HCT116 (cell line): ENCODE results near the gene MYLK4. TPM values are rescaled to one million over a fixed set of nuclear protein-coding genes. Genes with fewer than 3 reads are reported as not detected.

ENCODE experiments used
- ATAC-seq: fragments of 200-7000 bp; cut with Tn5 transposase; 2 replicates; pipeline ENCODE4 v1.9.1; 2020; ENCODE audit warnings: mild to moderate bottlenecking, moderate library complexity
- BruUV-seq: library from RNA; stranded (reverse); fragments of 400-500 nt; replicated peaks from 2 replicates; lab custom pipeline; 2021; lab: Mats Ljungman, UMichigan
- CTCF ChIA-PET: fragments of 300-600 bp; sonication (Branson Sonifier 250); formaldehyde crosslinking; loops from one replicate; lab custom pipeline; 2021; ENCODE audit warnings: antibody characterized with exemption; lab: Charles Lee
- POLR2A ChIA-PET: fragments of 300-600, 350-600 bp; sonication (Branson Sonifier 250); formaldehyde crosslinking; loops from one replicate; lab custom pipeline; 2021; ENCODE audit warnings: antibody characterized with exemption; lab: Charles Lee
- RAD21 ChIA-PET, 2 experiments: fragments of 300-600 bp; sonication (Branson Sonifier 250); formaldehyde crosslinking; loops; one replicate each; lab custom pipeline; 2023; ENCODE audit warnings: low total read pairs in 2 of 2; ENCODE audit not compliant: uncharacterized antibody in 2 of 2, unreplicated experiment in 2 of 2, low non-redundant PET in 1 of 2; lab: Charles Lee
- DNase-seq: peaks from one replicate; pipeline ENCODE4 v3.0.0-alpha.2; 2010; ENCODE audit warnings: low read depth, low spot score
- H2AFZ ChIP-seq: fragments of 200-600 bp; shearing (Covaris generic), sonication (generic); 2 replicates; pipeline ENCODE4 v1.6.1; 2017; ENCODE audit warnings: low read depth, mixed run types, mixed read lengths, antibody characterized with exemption, low read length; ENCODE audit not compliant: poor library complexity, severe bottlenecking
- H3K27ac ChIP-seq: 2 replicates; pipeline ENCODE4 v1.5.1; 2012; ENCODE audit warnings: low read depth, low read length
- H3K27me3 ChIP-seq: fragments of 200-600 bp; sonication (generic); 2 replicates; pipeline ENCODE4 v1.6.1; 2016; ENCODE audit warnings: mixed run types, low read length, mixed read lengths; ENCODE audit not compliant: insufficient read depth
- H3K36me3 ChIP-seq, 2 experiments: fragments of 200-500 bp in 1 of 2; fragments of 200-600 bp in 1 of 2; sonication (Bioruptor generic) in 1 of 2; sonication (generic) in 1 of 2; 2 replicates each; pipeline versions ENCODE4 v1.5.1 to v1.6.1; 2014 to 2016; ENCODE audit warnings: low read length in 2 of 2, inconsistent platforms in 1 of 2, mixed read lengths in 1 of 2, mixed run types in 1 of 2; ENCODE audit not compliant: insufficient read depth in 2 of 2, control insufficient read depth in 1 of 2
- H3K4me1 ChIP-seq, 2 experiments: fragments of 200-600 bp in 1 of 2; sonication (generic) in 1 of 2; 2 replicates each; pipeline versions ENCODE4 v1.5.1 to v1.6.1; 2012 to 2017; ENCODE audit warnings: low read length in 2 of 2, inconsistent platforms in 1 of 2, mild to moderate bottlenecking in 1 of 2, mixed read lengths in 1 of 2, mixed run types in 1 of 2, moderate library complexity in 1 of 2; ENCODE audit not compliant: insufficient read depth in 2 of 2, control insufficient read depth in 1 of 2
- H3K4me2 ChIP-seq: fragments of 200-600 bp; sonication (generic); 2 replicates; pipeline ENCODE4 v1.6.1; 2017; ENCODE audit warnings: mixed run types, low read length, mixed read lengths
- H3K4me3 ChIP-seq, 2 experiments: fragments of 200-600 bp in 1 of 2; sonication (generic) in 1 of 2; replicated peaks in 1 of 2; 2 replicates each; pipeline ENCODE4 v1.5.1; 2011 to 2016; ENCODE audit warnings: low read length in 2 of 2, control low read depth in 1 of 2, low read depth in 1 of 2, mild to moderate bottlenecking in 1 of 2, mixed read lengths in 1 of 2, mixed run types in 1 of 2
- H3K79me2 ChIP-seq: fragments of 200-600 bp; sonication (generic); 2 replicates; pipeline ENCODE4 v1.6.1; 2017; ENCODE audit warnings: mild to moderate bottlenecking, mixed run types, low read length, moderate library complexity, mixed read lengths; ENCODE audit not compliant: insufficient read depth
- H3K9ac ChIP-seq: fragments of 200-600 bp; sonication (generic); 2 replicates; pipeline ENCODE4 v1.6.1; 2016; ENCODE audit warnings: low read length, mixed read lengths
- H3K9me2 ChIP-seq: fragments of 200-600 bp; sonication (generic), shearing (Covaris generic); 2 replicates; pipeline ENCODE4 v1.6.1; 2017; ENCODE audit warnings: mixed run types, mild to moderate bottlenecking, moderate library complexity; ENCODE audit not compliant: insufficient read depth
- H3K9me3 ChIP-seq, 2 experiments: fragments of 200-500 bp in 1 of 2; fragments of 200-600 bp in 1 of 2; sonication (Bioruptor generic) in 1 of 2; sonication (generic) in 1 of 2; 2 replicates each; pipeline ENCODE4 v1.6.1; 2014 to 2017; ENCODE audit warnings: low read length in 2 of 2, mixed read lengths in 2 of 2, inconsistent platforms in 1 of 2, low read depth in 1 of 2, mild to moderate bottlenecking in 1 of 2, mixed run types in 1 of 2, moderate library complexity in 1 of 2; ENCODE audit not compliant: control insufficient read depth in 1 of 2, insufficient read depth in 1 of 2
- H4K20me1 ChIP-seq: fragments of 200-600 bp; sonication (generic), shearing (Covaris generic); 2 replicates; pipeline ENCODE4 v1.6.1; 2017; ENCODE audit warnings: mixed run types, mild to moderate bottlenecking, moderate library complexity; ENCODE audit not compliant: insufficient read depth
- EGR1 ChIP-seq: IDR thresholded peaks from 2 replicates; pipeline ENCODE4 v1.6.1; 2012; ENCODE audit warnings: low read depth
- ELF1 ChIP-seq: IDR thresholded peaks from 2 replicates; pipeline ENCODE4 v1.6.1; 2012; ENCODE audit warnings: low read depth, borderline replicate concordance
- EZH2 ChIP-seq: fragments of 200-600 bp; sonication (generic); IDR thresholded peaks from 2 replicates; pipeline ENCODE4 v1.6.1; 2017; ENCODE audit warnings: antibody characterized with exemption, mixed run types
- EZH2phosphoT487 ChIP-seq: fragments of 200-600 bp; IDR thresholded peaks from 2 replicates; pipeline ENCODE4 v1.6.1; 2018; ENCODE audit warnings: antibody characterized with exemption, borderline replicate concordance
- MAX ChIP-seq: IDR thresholded peaks from 2 replicates; pipeline ENCODE4 v1.6.1; 2012
- POLR2A ChIP-seq: IDR thresholded peaks from 2 replicates; pipeline ENCODE4 v1.7.0; 2011; ENCODE audit warnings: borderline replicate concordance; ENCODE audit not compliant: insufficient read depth, insufficient read length; ENCODE audit errors: extremely low read depth
- RAD21 ChIP-seq: IDR thresholded peaks from 2 replicates; pipeline ENCODE4 v1.6.1; 2012; ENCODE audit warnings: low read depth, mild to moderate bottlenecking
- REST ChIP-seq: IDR thresholded peaks from 2 replicates; pipeline ENCODE4 v1.6.1; 2012; ENCODE audit warnings: low read depth
- SIN3A ChIP-seq: IDR thresholded peaks from 2 replicates; pipeline ENCODE4 v1.6.1; 2012; ENCODE audit warnings: low read depth
- SP1 ChIP-seq: IDR thresholded peaks from 2 replicates; pipeline ENCODE4 v1.6.1; 2012; ENCODE audit warnings: low read depth
- SRF ChIP-seq: IDR thresholded peaks from 2 replicates; pipeline ENCODE4 v1.6.1; 2012; ENCODE audit warnings: low read depth
- TCF7L2 ChIP-seq: IDR thresholded peaks from 2 replicates; pipeline ENCODE4 v1.7.0; 2011; ENCODE audit warnings: borderline replicate concordance, inconsistent platforms; ENCODE audit not compliant: insufficient read depth, insufficient read length; ENCODE audit errors: extremely low read depth
- YY1 ChIP-seq: IDR thresholded peaks from 2 replicates; pipeline ENCODE4 v1.6.1; 2011; ENCODE audit warnings: low read length, low read depth, moderate library complexity, mild to moderate bottlenecking; ENCODE audit not compliant: insufficient replicate concordance; ENCODE audit errors: extremely low read depth
- ZFX ChIP-seq: fragments of 450-650 bp; IDR thresholded peaks from 2 replicates; pipeline ENCODE4 v1.6.1; 2017
- ZNF274 ChIP-seq: fragments of 200-500 bp; sonication (Bioruptor generic); IDR thresholded peaks from 2 replicates; pipeline ENCODE4 v1.6.1; 2014; ENCODE audit warnings: mild to moderate bottlenecking, low read depth, low read length, inconsistent platforms
- intact Hi-C: fragments of 100-400 bp; cut with micrococcal nuclease; formaldehyde crosslinking; loops from 2 replicates; pipeline ENCODE4 v1.10.0; 2022
- total RNA-seq: library from RNA; stranded (reverse); gene quantifications from one replicate; pipeline ENCODE4 v1.2.1, GENCODE V29; 2021; ENCODE audit not compliant: unreplicated experiment
- TF ChIP-seq, protein P1 (sequence below): IDR thresholded peaks from 2 replicates; pipeline ENCODE4 v1.6.1; 2011; ENCODE audit warnings: mild to moderate bottlenecking, low read length, moderate library complexity; ENCODE audit not compliant: insufficient replicate concordance; ENCODE audit errors: extremely low read depth
- TF ChIP-seq, protein P2 (sequence below), 3 experiments: fragments of 200-600 bp in 1 of 3; sonication (generic) in 1 of 3; IDR thresholded peaks in 2 of 3; conservative IDR thresholded peaks in 1 of 3; 2 replicates each; pipeline ENCODE4 v1.5.1; 2012 to 2017; ENCODE audit warnings: low read depth in 2 of 3, low read length in 2 of 3, antibody characterized with exemption in 1 of 3, borderline replicate concordance in 1 of 3, control low read depth in 1 of 3, mild to moderate bottlenecking in 1 of 3, mixed read lengths in 1 of 3, mixed run types in 1 of 3, moderate library complexity in 1 of 3; ENCODE audit not compliant: insufficient read depth in 1 of 3

The MYLK4 gene
- total RNA-seq, 1 experiment from 2014 or later, result 0.27 TPM

DNA sequence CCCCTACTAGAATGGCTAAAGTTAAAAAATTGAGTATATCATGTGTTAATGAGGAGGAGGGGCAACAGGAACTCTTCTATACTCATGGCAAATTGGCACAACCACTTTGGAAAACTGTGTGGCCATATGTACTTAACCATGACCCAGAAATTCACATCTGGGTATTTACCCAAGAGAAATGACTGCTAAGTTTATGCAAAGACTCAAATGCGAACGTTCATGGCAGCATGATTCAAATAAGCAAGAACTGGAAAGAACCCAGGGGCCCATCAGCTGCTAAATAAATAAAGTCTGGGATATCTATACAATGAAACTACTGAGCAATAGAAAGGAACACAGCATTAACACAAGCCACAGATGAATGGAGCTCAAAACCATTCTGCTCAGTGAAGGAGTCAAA is 107.6 kb downstream of the MYLK4 start:
- Histone ChIP-seq H3K4me3 (no peak overlapping the region), H3K4me2 (no peak overlapping the region), H3K27me3 (no peaks in the 10 kb centered on the region), H3K9me3 (no peaks in the 10 kb centered on the region), H3K9ac (no peak overlapping the region), H3K36me3 (no peaks in the 10 kb centered on the region), H2AFZ (no peak overlapping the region), H3K4me1 (no peaks in the 10 kb centered on the region), H3K79me2 (no peaks in the 10 kb centered on the region), H3K9me2 (no peaks in the 10 kb centered on the region), H3K27ac (no peak overlapping the region), H4K20me1 (no peaks in the 10 kb centered on the region)
- intact Hi-C loops, result no loop called here
- no peak for DNase-seq
- ATAC-seq, result no peak
- TF ChIP-seq, protein P1, sequence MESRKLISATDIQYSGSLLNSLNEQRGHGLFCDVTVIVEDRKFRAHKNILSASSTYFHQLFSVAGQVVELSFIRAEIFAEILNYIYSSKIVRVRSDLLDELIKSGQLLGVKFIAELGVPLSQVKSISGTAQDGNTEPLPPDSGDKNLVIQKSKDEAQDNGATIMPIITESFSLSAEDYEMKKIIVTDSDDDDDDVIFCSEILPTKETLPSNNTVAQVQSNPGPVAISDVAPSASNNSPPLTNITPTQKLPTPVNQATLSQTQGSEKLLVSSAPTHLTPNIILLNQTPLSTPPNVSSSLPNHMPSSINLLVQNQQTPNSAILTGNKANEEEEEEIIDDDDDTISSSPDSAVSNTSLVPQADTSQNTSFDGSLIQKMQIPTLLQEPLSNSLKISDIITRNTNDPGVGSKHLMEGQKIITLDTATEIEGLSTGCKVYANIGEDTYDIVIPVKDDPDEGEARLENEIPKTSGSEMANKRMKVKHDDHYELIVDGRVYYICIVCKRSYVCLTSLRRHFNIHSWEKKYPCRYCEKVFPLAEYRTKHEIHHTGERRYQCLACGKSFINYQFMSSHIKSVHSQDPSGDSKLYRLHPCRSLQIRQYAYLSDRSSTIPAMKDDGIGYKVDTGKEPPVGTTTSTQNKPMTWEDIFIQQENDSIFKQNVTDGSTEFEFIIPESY, result no peak
- TF ChIP-seq EZH2 (no peak), ELF1 (no peak), YY1 (no peak), TCF7L2 (no peak), SRF (no peak), POLR2A (no peak), SIN3A (no peak), REST (no peak), EGR1 (no peak), SP1 (no peak), ZNF274 (no peak), EZH2phosphoT487 (no peak), RAD21 (no peak), MAX (no peak), ZFX (no peak)
- TF ChIP-seq, protein P2, sequence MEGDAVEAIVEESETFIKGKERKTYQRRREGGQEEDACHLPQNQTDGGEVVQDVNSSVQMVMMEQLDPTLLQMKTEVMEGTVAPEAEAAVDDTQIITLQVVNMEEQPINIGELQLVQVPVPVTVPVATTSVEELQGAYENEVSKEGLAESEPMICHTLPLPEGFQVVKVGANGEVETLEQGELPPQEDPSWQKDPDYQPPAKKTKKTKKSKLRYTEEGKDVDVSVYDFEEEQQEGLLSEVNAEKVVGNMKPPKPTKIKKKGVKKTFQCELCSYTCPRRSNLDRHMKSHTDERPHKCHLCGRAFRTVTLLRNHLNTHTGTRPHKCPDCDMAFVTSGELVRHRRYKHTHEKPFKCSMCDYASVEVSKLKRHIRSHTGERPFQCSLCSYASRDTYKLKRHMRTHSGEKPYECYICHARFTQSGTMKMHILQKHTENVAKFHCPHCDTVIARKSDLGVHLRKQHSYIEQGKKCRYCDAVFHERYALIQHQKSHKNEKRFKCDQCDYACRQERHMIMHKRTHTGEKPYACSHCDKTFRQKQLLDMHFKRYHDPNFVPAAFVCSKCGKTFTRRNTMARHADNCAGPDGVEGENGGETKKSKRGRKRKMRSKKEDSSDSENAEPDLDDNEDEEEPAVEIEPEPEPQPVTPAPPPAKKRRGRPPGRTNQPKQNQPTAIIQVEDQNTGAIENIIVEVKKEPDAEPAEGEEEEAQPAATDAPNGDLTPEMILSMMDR (IDR thresholded peaks at IDR 0.05 in 2 of 3, conservative IDR thresholded peaks at IDR 0.05 in 1 of 3; ENCODE audit: borderline replicate concordance in 1 of 3, insufficient read depth in 1 of 3, low read depth in 2 of 3, low read length in 2 of 3), result no peak
- ChIA-PET POLR2A (no interaction called here), CTCF (no interaction called here), RAD21 (no interaction called here)
- no TSS peak for BruUV-seq
